K562 (cell line): ENCODE measurements around the gene CD22. TPM values are rescaled to one million over a fixed set of nuclear protein-coding genes. Genes with fewer than 3 reads are reported as not detected.

Source experiments
- ARID3A ChIP-seq: IDR thresholded peaks from 2 replicates; pipeline ENCODE4 v1.6.1; 2012; ENCODE audit warnings: low read depth, low read length, improper control_type of control experiment, borderline replicate concordance
- MAZ ChIP-seq, 2 experiments: fragments of 450-650 bp in 1 of 2; sonication (generic) in 1 of 2; formaldehyde crosslinking; IDR thresholded peaks in 1 of 2; conservative IDR thresholded peaks in 1 of 2; 2 replicates each; pipeline versions ENCODE4 v1.4.0 to v1.5.0; 2020; ENCODE audit warnings: mild to moderate bottlenecking in 1 of 2, missing genetic modification reagents in 1 of 2
- MEIS2 ChIP-seq: fragments of 450-650 bp; IDR thresholded peaks from 2 replicates; pipeline ENCODE4 v1.6.1; 2014; ENCODE audit warnings: mild to moderate bottlenecking; ENCODE audit not compliant: partially characterized antibody
- MTA3 ChIP-seq: fragments of 450-650 bp; formaldehyde crosslinking; IDR thresholded peaks from 2 replicates; pipeline ENCODE4 v1.6.1; 2017; ENCODE audit warnings: mild to moderate bottlenecking, borderline replicate concordance
- NFIC ChIP-seq: fragments of 450-650 bp; IDR thresholded peaks from 2 replicates; pipeline ENCODE4 v1.6.1; 2017; ENCODE audit warnings: mild to moderate bottlenecking, inconsistent platforms
- RFX1 ChIP-seq: fragments of 450-650 bp; IDR thresholded peaks from 2 replicates; pipeline ENCODE4 v1.6.1; 2016; ENCODE audit warnings: mild to moderate bottlenecking, moderate library complexity
- TBL1XR1 ChIP-seq, 2 experiments: IDR thresholded peaks; 2 replicates each; pipeline ENCODE4 v1.6.1; 2012; ENCODE audit warnings: improper control_type of control experiment in 2 of 2, low read length in 2 of 2, mild to moderate bottlenecking in 1 of 2
- ZNF239 ChIP-seq: fragments of 250-450 bp; sonication (Bioruptor Pico); IDR thresholded peaks from 2 replicates; pipeline ENCODE4 v1.4.0; 2020; ENCODE audit warnings: mild to moderate bottlenecking
- ZNF431 ChIP-seq: sonication (generic); formaldehyde crosslinking; IDR thresholded peaks from 2 replicates; pipeline ENCODE4 v1.8.0; 2022; ENCODE audit warnings: mild to moderate bottlenecking, missing genetic modification reagents
- polyA plus RNA-seq, 8 experiments: library from polyadenylated mRNA; depleted of rRNA in 4 of 8; stranded (reverse) in 5 of 8; unstranded in 3 of 8; fragments of >200 nt; fragmentation: Nextera tagmentation in 2 of 8; fragmentation: Illumina TruSeq in 1 of 8; extraction: Ambion mirVana in 2 of 8; extraction: Trizol in 1 of 8; gene quantifications; 2 replicates each; pipeline versions ENCODE4 v1.2.1 to v1.2.3, GENCODE V29; 2011 to 2014; ENCODE audit warnings: inconsistent platforms in 1 of 8, missing spikeins in 1 of 8
- total RNA-seq, 7 experiments: library from RNA; depleted of rRNA in 6 of 7; stranded (reverse); fragments of >200 nt in 6 of 7; fragmentation: Illumina TruSeq in 2 of 7; extraction: Trizol in 2 of 7; gene quantifications; 2 replicates each; pipeline versions ENCODE4 v1.2.1 to v1.2.3, GENCODE V29; 2011 to 2021; ENCODE audit warnings: low replicate concordance in 1 of 7
- TF ChIP-seq, protein P1 (sequence below): sonication (generic); formaldehyde crosslinking; IDR thresholded peaks from 2 replicates; pipeline ENCODE4 v1.9.0; 2022; ENCODE audit warnings: mild to moderate bottlenecking, missing genetic modification reagents

Gene CD22
- total and polyA plus RNA-seq, 9 of the 15 experiments (the other 6 are each of a cell fraction or from before 2014, with no cell fraction given) = 0.29 to 5.0 (median 3.5) TPM

DNA sequence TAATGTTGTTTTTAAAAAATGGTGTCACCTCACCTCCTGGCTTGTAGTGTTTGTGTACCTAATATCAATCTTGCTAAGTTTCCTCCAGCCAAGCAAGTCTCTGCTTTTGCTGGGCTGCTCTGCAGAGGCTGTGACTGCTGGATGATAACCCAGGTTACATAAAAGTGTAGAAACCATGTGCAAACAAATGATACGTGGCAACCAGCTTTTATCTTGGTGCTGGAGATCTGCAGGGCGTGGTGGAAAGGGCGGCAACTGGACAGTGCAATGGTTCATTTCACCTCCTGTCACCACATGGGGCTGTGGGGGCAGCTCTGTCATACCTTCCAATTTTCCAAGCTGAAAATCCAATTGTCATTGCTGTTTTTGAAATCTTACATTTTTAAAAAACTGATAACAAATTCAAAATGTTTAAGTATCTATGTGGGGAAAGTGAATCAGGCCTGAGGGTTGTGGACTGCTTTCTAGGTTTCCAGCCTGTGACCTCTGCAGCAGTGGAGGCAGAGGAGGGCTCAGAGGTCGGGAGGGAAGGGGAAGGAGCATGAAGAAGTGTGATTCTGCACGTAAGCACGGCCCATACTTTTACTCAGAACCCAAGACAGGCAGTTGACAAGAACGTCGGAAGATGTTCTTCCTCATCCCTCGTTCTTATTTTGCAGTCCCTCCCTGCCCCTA, 51.6 kb downstream of the CD22 start (continued):
- TF ChIP-seq ARID3A (peak; percentile 85; the same call in 1 of the 2 replicates), ZNF431 (CRISPR knock-in tag) (peak; percentile 89), NFIC (peak; percentile 87), TBL1XR1 (IDR thresholded peaks at IDR 0.05; ENCODE audit: low read length in 2 of 2) (peak; percentile 57 to 93; a peak in 3 of 4 replicates), MTA3 (peak; percentile 52; the same call in 1 of the 2 replicates), RFX1 (peak; percentile 83), MEIS2 (peak; percentile 90), ZNF239 (CRISPR knock-in tag) (no peak), MAZ (CRISPR knock-in tag; conservative IDR thresholded peaks at IDR 0.05 in 1 of 2, IDR thresholded peaks at IDR 0.05 in 1 of 2) (peak; percentile 46 to 67; a peak in 2 of 4 replicates)
- TF ChIP-seq, protein P1, sequence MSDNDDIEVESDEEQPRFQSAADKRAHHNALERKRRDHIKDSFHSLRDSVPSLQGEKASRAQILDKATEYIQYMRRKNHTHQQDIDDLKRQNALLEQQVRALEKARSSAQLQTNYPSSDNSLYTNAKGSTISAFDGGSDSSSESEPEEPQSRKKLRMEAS = peak; percentile 97
- TF ChIP-seq, all 486 proteins: peak for 144
